Measurements from ENCODE around the gene PIANP. TPM values are rescaled to one million over a fixed set of nuclear protein-coding genes. Genes with fewer than 3 reads are reported as not detected.

The PIANP gene
- total and polyA plus RNA-seq, 2 of the 4 experiments (the other 2 are of a cell fraction), result 0.18 to 6.8 TPM

DNA sequence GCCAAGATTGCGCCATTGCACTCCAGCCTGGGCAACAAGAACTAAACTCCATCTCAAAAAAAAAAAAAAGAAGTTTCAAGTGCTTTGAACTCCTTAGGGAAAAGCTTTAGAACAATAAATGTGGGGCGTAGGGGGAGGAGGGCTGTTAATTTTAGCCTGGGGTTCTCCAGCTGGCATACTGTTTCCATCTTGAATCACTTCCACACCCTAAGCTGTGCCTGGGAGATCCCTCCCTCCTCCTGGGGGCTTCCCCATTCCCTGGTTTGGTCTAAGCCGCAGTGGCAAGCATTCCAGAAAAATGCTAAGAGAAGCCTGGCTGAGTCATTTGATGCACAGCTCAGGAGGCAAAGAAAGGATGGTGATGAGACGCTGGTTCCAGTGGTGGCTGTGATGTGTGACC, 9.1 kb downstream of the PIANP start:
- ATAC-seq (ENCODE audit: low read depth) (no peak), DNase-seq (peak; percentile 74)
- Histone ChIP-seq H3K4me2 (ENCODE audit: low read depth, low read length) (no peak overlapping the region), H2BK120ac (ENCODE audit: low read depth, low read length) (no peak overlapping the region), H3K4me3 (ENCODE audit: insufficient read depth, low read depth, low read length) (no peak overlapping the region), H4K91ac (ENCODE audit: insufficient read depth, low read depth, low read length) (no peak overlapping the region), H2BK15ac (ENCODE audit: low read depth, low read length) (no peak overlapping the region), H2BK5ac (ENCODE audit: low read depth, low read length, poor library complexity, severe bottlenecking) (no peak overlapping the region), H3K18ac (ENCODE audit: low read depth, low read length) (no peak overlapping the region), H2AK9ac (replicated peaks; ENCODE audit: low read depth, low read length, poor library complexity) (no peak overlapping the region), H3K79me1 (ENCODE audit: low read depth in 1 of 2, low read length in 2 of 2) (peaks cover 11 to 34% of the 10 kb centered on the region in 2 experiments; a peak in 3 of 4 replicates), H3K36me3 (ENCODE audit: control insufficient read depth, insufficient read depth, low read length) (peaks cover 4% of the 10 kb centered on the region; the same call in 1 of the 2 replicates), H3K9me3 (ENCODE audit: control insufficient read depth, insufficient read depth, low read length) (no peaks in the 10 kb centered on the region), H3K27me3 (ENCODE audit: control insufficient read depth, insufficient read depth, low read length) (no peaks in the 10 kb centered on the region), H3K27ac (ENCODE audit: insufficient read depth, low read length) (no peak overlapping the region), H2AK5ac (ENCODE audit: low read depth, low read length) (no peak overlapping the region), H3K4ac (ENCODE audit: low read depth, low read length) (no peak overlapping the region), H2AFZ (replicated peaks; ENCODE audit: low read length, poor library complexity) (peak overlapping the region; percentile 38), H3K56ac (ENCODE audit: extremely low read depth, insufficient read depth, low read length) (no peak overlapping the region), H4K8ac (ENCODE audit: low read depth in 2 of 2, low read length in 2 of 2) (no peak overlapping the region), H2BK20ac (ENCODE audit: low read depth, low read length) (no peak overlapping the region), H4K20me1 (ENCODE audit: insufficient read depth, low read length) (no peaks in the 10 kb centered on the region), H3K4me1 (ENCODE audit: control insufficient read depth, insufficient read depth, low read length) (peaks cover 5% of the 10 kb centered on the region), H4K5ac (ENCODE audit: low read depth, low read length) (no peak overlapping the region), H3K14ac (replicated peaks; ENCODE audit: low read depth, low read length) (no peak overlapping the region), H3K9ac (ENCODE audit: low read depth, low read length) (no peak overlapping the region), H3K23ac (ENCODE audit: low read depth, low read length) (no peak overlapping the region), H3K9me1 (ENCODE audit: insufficient read depth, low read length) (no peaks in the 10 kb centered on the region)
- ChIA-PET CTCF (no interaction called here), POLR2A (ENCODE audit: unreplicated experiment) (no interaction called here)
- no TSS peak for BruUV-seq (replicated peaks)
- no CpG with 5 or more reads among the region's 4 CpGs for WGBS, 2 experiments (ENCODE audit: extremely low coverage in 2 of 2, insufficient read length in 1 of 2)
- dilution Hi-C loops (cut with HindIII; ENCODE audit: low sequenced_read_pairs, unreplicated experiment), result no loop called here
- intact Hi-C loops (cut with micrococcal nuclease), result no loop called here
- TF ChIP-seq, protein P1, sequence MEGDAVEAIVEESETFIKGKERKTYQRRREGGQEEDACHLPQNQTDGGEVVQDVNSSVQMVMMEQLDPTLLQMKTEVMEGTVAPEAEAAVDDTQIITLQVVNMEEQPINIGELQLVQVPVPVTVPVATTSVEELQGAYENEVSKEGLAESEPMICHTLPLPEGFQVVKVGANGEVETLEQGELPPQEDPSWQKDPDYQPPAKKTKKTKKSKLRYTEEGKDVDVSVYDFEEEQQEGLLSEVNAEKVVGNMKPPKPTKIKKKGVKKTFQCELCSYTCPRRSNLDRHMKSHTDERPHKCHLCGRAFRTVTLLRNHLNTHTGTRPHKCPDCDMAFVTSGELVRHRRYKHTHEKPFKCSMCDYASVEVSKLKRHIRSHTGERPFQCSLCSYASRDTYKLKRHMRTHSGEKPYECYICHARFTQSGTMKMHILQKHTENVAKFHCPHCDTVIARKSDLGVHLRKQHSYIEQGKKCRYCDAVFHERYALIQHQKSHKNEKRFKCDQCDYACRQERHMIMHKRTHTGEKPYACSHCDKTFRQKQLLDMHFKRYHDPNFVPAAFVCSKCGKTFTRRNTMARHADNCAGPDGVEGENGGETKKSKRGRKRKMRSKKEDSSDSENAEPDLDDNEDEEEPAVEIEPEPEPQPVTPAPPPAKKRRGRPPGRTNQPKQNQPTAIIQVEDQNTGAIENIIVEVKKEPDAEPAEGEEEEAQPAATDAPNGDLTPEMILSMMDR (conservative IDR thresholded peaks at IDR 0.05; ENCODE audit: low read depth, low read length), result no peak
- TF ChIP-seq RCOR1 (IDR thresholded peaks at IDR 0.05; ENCODE audit: insufficient replicate concordance, low read length) (no peak), POLR2A (IDR thresholded peaks at IDR 0.05; ENCODE audit: low read depth, low read length) (no peak), FOS (IDR thresholded peaks at IDR 0.05; ENCODE audit: low read depth, low read length) (no peak), MAZ (IDR thresholded peaks at IDR 0.05; ENCODE audit: borderline replicate concordance, low read depth, low read length) (peak; percentile 64; the same call in 1 of the 2 replicates), BHLHE40 (IDR thresholded peaks at IDR 0.05; ENCODE audit: low read depth, low read length) (no peak)
- TF ChIP-seq, protein P2, sequence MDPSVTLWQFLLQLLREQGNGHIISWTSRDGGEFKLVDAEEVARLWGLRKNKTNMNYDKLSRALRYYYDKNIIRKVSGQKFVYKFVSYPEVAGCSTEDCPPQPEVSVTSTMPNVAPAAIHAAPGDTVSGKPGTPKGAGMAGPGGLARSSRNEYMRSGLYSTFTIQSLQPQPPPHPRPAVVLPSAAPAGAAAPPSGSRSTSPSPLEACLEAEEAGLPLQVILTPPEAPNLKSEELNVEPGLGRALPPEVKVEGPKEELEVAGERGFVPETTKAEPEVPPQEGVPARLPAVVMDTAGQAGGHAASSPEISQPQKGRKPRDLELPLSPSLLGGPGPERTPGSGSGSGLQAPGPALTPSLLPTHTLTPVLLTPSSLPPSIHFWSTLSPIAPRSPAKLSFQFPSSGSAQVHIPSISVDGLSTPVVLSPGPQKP (IDR thresholded peaks at IDR 0.05; ENCODE audit: borderline replicate concordance, low read depth, low read length), result no peak
- in situ Hi-C loops (cut with MboI; ENCODE audit: low sequenced_read_pairs), result no loop called here

Measured in IMR-90 (cell line).